ENCODE data around the gene NF2.

Gene NF2

DNA sequence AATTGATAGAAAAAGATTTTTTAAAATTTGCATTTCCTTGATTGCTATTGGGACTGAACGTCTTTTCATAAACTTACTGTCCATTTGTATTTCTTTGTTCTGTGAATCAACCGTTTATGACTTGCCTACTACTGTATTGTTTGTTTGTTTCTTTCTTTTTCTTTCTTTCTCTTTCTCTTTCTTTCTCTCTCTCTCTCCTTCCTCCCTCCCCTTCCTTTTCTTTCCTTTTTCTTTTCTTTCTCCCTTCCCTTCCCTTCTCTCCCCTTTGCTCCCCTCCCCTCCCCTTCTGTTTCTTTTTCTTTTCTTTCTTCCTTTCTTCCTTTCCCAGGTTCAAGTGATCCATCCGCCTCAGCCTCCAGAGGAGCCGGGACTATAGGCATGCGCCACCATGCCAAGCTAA, 46.9 kb downstream of the NF2 start:
- DNase-seq (ENCODE audit: extremely low read depth, low read depth), result no peak
- TF ChIP-seq, protein P1, sequence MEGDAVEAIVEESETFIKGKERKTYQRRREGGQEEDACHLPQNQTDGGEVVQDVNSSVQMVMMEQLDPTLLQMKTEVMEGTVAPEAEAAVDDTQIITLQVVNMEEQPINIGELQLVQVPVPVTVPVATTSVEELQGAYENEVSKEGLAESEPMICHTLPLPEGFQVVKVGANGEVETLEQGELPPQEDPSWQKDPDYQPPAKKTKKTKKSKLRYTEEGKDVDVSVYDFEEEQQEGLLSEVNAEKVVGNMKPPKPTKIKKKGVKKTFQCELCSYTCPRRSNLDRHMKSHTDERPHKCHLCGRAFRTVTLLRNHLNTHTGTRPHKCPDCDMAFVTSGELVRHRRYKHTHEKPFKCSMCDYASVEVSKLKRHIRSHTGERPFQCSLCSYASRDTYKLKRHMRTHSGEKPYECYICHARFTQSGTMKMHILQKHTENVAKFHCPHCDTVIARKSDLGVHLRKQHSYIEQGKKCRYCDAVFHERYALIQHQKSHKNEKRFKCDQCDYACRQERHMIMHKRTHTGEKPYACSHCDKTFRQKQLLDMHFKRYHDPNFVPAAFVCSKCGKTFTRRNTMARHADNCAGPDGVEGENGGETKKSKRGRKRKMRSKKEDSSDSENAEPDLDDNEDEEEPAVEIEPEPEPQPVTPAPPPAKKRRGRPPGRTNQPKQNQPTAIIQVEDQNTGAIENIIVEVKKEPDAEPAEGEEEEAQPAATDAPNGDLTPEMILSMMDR (IDR thresholded peaks at IDR 0.05; ENCODE audit: low read depth, low read length, missing control alignments), result no peak
- no peak overlapping the region for H3K4me3 ChIP-seq (replicated peaks; ENCODE audit: low read depth, low read length)

DNA sequence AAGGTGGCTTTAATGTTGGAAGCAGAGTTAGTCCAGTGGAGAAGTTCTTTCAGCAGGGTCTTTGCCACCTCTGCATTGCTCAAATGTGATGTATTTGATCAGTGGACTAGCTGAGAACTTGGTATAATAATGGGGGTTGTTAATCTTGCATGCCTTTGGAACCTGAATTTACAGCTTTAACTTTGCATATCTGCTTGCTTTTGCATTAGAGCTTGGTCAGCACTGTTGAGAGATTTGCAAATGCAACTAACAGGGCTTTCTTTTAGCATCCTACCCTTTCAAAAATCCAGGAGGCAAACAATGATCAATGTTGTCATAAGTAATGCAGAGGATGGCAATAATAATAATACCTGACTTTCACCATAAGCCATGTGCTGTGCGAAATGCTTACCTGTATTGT, 48.2 kb downstream of the NF2 start:
- DNase-seq (ENCODE audit: extremely low read depth, low read depth), result no peak
- TF ChIP-seq, protein P1 (IDR thresholded peaks at IDR 0.05; ENCODE audit: low read depth, low read length, missing control alignments), result no peak
- H3K4me3 ChIP-seq (replicated peaks; ENCODE audit: low read depth, low read length), result no peak overlapping the region

DNA sequence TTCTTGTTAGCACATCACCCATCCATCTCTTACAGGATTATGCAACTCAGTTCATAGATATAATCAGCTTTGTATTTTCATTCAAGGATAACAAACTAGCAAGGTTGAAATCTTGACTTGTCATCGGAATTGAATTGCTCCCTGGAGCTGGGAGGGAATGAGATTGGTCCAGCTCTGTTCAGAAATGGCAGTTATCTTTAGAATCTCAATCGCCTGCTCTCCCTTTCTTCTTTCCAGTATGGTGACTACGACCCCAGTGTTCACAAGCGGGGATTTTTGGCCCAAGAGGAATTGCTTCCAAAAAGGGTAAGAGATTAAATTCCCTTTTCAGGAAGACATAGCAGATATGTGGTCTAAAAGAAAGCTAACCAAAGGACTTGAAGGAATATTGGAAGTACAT, 51.0 kb downstream of the NF2 start:
- TF ChIP-seq, protein P1 (IDR thresholded peaks at IDR 0.05; ENCODE audit: low read depth, low read length, missing control alignments), result no peak
- DNase-seq (ENCODE audit: extremely low read depth, low read depth), result no peak

DNA sequence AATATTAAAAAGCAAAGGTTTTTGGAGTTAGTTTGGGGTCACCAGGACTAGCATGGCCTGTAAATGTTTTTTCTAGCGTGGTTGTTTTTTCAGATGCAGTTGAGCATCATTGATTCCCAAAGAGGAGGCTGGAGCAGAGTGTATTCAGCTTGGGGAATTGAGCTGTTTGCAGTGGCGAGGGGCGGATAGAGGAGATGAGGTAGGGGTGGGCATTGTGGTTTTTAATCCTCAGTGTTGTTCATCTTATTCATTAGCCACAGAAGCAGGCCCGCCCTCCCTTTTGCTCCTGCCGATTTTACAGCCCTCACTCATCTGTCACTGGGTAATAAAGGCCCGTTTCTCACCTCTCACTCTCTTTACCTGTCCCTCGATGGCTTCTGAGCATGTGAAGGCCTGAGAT, 51.4 kb downstream of the NF2 start:
- TF ChIP-seq, protein P1 (IDR thresholded peaks at IDR 0.05; ENCODE audit: low read depth, low read length, missing control alignments), result no peak
- H3K4me3 ChIP-seq (replicated peaks; ENCODE audit: low read depth, low read length), result no peak overlapping the region
- DNase-seq (ENCODE audit: extremely low read depth, low read depth), result no peak

More for the DNA sequence above, 51.0 kb downstream of the NF2 start:
- no peak overlapping the region for H3K4me3 ChIP-seq (replicated peaks; ENCODE audit: low read depth, low read length)

DNA sequence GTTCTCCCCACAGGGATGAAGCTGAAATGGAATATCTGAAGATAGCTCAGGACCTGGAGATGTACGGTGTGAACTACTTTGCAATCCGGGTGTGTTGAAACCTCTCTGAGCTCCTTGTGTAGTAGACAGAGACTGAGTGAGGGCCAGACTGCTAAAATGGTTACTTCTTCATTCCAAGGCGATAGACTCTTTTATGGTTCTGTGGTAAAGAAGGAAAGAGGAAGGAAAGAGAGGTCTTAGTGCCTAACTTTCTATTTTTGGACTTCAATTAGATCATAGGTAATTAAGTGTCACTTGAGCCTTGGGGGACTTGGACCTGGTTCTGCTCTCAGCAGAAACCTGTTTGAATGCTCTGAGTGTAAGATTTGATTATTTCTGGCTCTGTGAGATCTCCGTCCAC, 54.7 kb downstream of the NF2 start:
- TF ChIP-seq, protein P1 (IDR thresholded peaks at IDR 0.05; ENCODE audit: low read depth, low read length, missing control alignments), result no peak
- no peak for DNase-seq (ENCODE audit: extremely low read depth, low read depth)

DNA sequence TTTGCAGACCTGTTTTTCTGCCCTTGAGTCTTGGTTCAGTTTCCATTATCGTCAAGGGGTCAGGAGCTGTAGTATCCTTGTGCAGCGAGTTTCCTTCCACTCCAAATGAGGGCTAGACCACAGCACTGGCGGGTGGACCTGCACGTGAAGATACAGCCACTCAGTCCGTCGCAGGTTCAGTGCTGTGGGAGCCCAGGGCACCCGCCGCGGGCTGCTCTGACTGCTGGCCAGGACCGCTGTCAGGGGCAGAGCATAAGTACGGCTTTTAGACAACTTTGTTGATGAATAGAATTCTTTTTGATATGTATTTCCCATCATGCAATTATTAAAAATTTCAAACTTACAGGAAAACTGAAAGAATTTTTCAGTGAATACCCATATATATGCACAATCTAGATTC, 56.6 kb downstream of the NF2 start:
- no peak overlapping the region for H3K4me3 ChIP-seq (replicated peaks; ENCODE audit: low read depth, low read length)
- DNase-seq (ENCODE audit: extremely low read depth, low read depth), result no peak
- TF ChIP-seq, protein P1 (IDR thresholded peaks at IDR 0.05; ENCODE audit: low read depth, low read length, missing control alignments), result no peak

More for the DNA sequence above, 54.7 kb downstream of the NF2 start:
- no peak overlapping the region for H3K4me3 ChIP-seq (replicated peaks; ENCODE audit: low read depth, low read length)

DNA sequence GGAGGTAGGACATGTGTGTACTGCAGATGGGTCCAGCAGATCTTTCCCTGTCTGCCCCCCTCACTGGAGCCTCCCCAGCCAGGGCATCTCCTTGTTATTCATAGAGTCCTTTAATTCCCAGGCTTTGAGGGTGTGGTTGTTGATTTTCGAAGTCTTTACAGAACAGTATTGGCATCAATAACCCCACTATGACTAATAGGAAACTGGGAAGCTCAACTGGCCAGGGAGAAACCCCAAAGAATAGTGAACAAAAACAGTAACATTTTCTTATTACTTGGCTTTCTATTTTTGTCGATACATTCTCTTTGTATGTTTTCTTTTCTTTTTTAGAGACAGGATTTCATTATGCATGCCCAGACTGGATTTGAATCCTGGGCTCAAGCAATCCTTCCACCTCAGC, 57.9 kb downstream of the NF2 start:
- H3K4me3 ChIP-seq (replicated peaks; ENCODE audit: low read depth, low read length), result no peak overlapping the region
- TF ChIP-seq, protein P1 (IDR thresholded peaks at IDR 0.05; ENCODE audit: low read depth, low read length, missing control alignments), result no peak
- DNase-seq (ENCODE audit: extremely low read depth, low read depth), result no peak

Data from HFF-Myc (cell line).